ENCODE results near the gene CDK14.
"Not testable (repeated sequence)": the region's sequence is repeated elsewhere in the genome, so short reads cannot be mapped to it uniquely, and the experiment has no call there.

CDK14 gene

GRCh38 chr7:91168871-91169829 lies 573.0 kb downstream of the CDK14 start:
- ChIA-PET CTCF (interaction anchor here (0.8 to 2.1 kb wide), 5 partner anchors 13 to 99 kb away, joined by 3 to 8 read pairs (median 3); no protein-coding TSS in a partner anchor), POLR2A (no interaction called here)
- no peak for TF ChIP-seq CTCF (IDR thresholded peaks at IDR 0.05; ENCODE audit: control extremely low read depth, extremely low read depth, low read depth, missing control alignments)
- DNase-seq (ENCODE audit: extremely low spot score) = no peak

- ChIA-PET POLR2A (no interaction called here), CTCF (interaction anchor here (1.4 to 2.1 kb wide), 3 partner anchors 17 to 43 kb away, joined by 3 to 8 read pairs (median 4); no protein-coding TSS in a partner anchor)
- no peak for TF ChIP-seq CTCF (IDR thresholded peaks at IDR 0.05; ENCODE audit: control extremely low read depth, extremely low read depth, low read depth, missing control alignments)
- no peak for DNase-seq (ENCODE audit: extremely low spot score)
Measured at GRCh38 chr7:91169830-91170191, 573.7 kb downstream of the CDK14 start.

- DNase-seq (ENCODE audit: extremely low spot score); POLR2A ChIA-PET: not testable (repeated sequence)
- CTCF ChIA-PET = interaction anchor here (0.6 kb wide), 1 partner anchor 14 kb away, joined by 3 read pairs; no protein-coding TSS in a partner anchor
Measured at GRCh38 chr7:91173265-91173664, 577.1 kb downstream of the CDK14 start.

- CTCF ChIA-PET = interaction anchor here (1.1 kb wide), 1 partner anchor 13 kb away, joined by 3 read pairs; no protein-coding TSS in a partner anchor
- TF ChIP-seq CTCF (IDR thresholded peaks at IDR 0.05; ENCODE audit: control extremely low read depth, extremely low read depth, low read depth, missing control alignments) = no peak
- POLR2A ChIA-PET = no interaction called here
- DNase-seq (ENCODE audit: extremely low spot score) = no peak
Measured at GRCh38 chr7:91180746-91181145, 584.6 kb downstream of the CDK14 start.

GRCh38 chr7:91181949-91182348 lies 585.8 kb downstream of the CDK14 start:
- no peak for DNase-seq (ENCODE audit: extremely low spot score)
- TF ChIP-seq CTCF (IDR thresholded peaks at IDR 0.05; ENCODE audit: control extremely low read depth, extremely low read depth, low read depth, missing control alignments) = no peak
- ChIA-PET CTCF (interaction anchor here (1.1 to 1.9 kb wide), 2 partner anchors 12 to 14 kb away, joined by 3 to 5 read pairs; no protein-coding TSS in a partner anchor), POLR2A (no interaction called here)

- ChIA-PET POLR2A (no interaction called here), CTCF (interaction anchor here (1.2 to 2.5 kb wide), 5 partner anchors 9 to 18 kb away, joined by 3 to 5 read pairs (median 3); no protein-coding TSS in a partner anchor)
- DNase-seq (ENCODE audit: extremely low spot score) = no peak
- TF ChIP-seq CTCF (IDR thresholded peaks at IDR 0.05; ENCODE audit: control extremely low read depth, extremely low read depth, low read depth, missing control alignments) = no peak
Measured at GRCh38 chr7:91182819-91183764, 587.0 kb downstream of the CDK14 start.

All from GM10248 (cell line).